Effector CD8-positive, alpha-beta T cell (primary cell): Measurements from ENCODE around the gene ACVR1B.

ENCODE experiments used
- DNase-seq: peaks from one replicate; lab custom pipeline; 2025; lab: John Stamatoyannopoulos, UW

Gene ACVR1B

GRCh38 chr12:51942501-51943000 is 8.9 kb upstream of the ACVR1B start:
- DNase-seq: no peak

DNA sequence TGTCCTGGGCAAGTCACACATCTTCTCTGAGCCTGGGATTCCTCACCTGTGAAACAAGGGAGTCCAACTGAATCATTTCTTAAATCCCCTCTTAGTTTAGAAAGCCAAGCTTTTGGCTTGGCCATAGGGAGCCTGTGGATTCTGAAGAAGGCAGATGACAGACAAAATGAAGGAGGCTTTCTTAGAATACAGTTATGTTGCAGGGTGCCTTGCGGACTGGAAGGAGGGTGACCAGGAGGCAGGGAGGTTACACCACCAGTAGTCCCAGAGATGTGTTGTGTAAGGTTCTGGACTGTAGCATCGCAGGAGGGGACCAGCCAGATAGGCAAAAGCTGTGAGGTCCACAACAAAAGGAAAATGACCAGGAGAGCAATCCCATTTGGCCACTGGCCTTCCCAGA is 8.2 kb upstream of the ACVR1B start:
- DNase-seq: no peak

DNA sequence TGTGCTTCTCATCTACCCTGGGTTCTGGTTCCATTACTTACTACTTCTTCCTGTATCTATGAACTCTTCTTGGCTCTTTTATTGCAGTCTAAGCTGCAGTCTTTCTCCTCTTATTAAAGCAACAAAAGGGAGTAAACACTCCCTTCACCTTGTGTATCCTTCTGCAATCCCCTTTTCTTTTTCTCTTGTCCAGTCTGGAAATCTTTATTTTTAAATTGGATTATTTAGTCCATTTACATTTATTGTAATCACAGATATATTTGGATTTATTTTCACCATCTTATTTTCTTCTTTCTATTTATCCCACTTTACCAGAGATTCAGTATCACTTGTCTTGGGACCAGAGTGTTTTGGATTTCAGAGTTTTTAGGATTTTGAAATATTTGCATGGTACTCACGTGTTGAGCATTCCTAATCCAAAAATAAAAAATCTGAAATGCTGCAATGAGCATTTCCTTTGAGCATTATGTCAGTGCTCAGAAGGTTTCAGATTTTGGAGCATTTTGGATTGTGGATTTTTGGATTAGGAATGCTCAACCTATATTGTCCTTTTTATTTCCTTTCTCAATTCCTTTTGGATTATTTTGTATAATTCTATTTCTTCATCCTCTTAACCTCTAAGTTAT is 6.8 kb upstream of the ACVR1B start:
- DNase-seq: no peak

GRCh38 chr12:51947246-51947996 is 4.1 kb upstream of the ACVR1B start:
- DNase-seq: no peak

DNA sequence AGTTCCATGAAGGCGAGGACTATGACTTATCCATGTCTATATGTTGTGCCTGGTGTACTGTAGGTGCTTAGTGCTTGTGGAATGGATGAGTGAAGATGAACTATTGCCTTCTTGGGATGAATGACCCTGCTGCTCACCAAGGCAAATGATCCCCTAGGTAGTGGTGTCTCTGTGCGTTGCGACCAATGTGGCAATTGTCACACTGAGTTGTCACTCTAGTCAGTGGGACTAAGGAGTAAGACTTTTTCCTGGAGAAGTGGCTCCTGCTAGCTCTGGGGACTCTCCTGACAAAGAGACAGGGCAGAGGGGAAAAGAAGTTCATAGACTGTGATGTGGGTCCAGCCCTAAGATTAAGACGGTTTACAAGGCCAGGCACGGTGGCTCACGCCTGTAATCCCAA is 3.4 kb upstream of the ACVR1B start:
- no peak for DNase-seq

DNA sequence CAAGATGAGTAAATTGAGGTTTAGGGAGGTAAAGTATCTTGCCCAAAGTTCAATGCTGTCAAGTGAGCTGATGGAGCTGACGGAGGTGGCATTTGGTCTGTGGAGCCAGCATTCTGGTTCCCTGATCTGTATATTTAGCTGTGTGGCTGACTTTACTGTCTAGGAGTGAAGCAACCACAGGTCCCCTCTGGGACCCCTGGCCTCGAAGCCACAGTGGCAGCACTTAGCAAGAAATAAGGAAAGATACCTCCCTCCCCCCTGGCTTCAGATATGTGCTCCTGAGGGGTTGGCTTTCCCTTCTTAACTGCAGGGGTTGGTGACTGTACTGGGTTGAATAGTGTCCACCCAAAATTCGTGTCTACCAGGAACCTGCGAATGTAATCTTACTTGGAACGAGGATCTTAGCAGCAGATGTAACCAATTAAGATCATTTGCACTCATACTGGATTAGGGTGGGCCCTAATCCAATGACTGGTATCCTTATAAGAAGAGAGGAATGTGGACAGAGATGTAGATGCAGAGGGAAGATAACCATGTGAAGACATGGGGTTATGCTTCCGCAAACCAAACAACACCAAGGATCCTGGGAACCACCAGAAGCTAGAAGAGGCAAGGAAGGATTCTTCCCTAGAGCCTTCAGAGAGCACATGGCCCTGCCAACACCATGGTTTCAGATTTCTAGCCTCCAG is 2.0 kb upstream of the ACVR1B start:
- DNase-seq: no peak

- no peak for DNase-seq
Observed at GRCh38 chr12:51950682-51951198, 759 bp upstream of the ACVR1B start.

- no peak for DNase-seq
Observed at GRCh38 chr12:51951843-51952722, 584 bp downstream of the ACVR1B start.

- no peak for DNase-seq
Observed at GRCh38 chr12:51953089-51953488, 1.6 kb downstream of the ACVR1B start.

DNA sequence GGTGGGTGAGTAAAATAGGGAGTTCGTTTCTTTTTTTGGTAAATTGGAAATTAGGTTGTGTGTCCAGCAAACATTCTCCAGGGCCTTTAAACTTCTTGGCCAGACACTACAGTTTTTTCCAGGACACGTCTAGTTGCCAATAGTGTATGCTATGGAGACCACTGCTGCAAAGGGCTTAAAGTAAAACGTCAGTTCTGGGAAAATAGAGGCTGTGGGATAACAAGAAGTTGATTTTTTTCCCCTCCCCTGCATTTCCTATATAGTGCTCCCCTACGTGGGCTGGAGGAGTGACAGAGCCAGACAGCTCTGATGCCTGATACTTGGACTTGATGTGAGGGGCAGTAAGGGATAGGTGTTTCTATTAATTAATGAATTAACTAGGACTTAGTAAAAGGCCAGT is 2.4 kb downstream of the ACVR1B start:
- no peak for DNase-seq

DNA sequence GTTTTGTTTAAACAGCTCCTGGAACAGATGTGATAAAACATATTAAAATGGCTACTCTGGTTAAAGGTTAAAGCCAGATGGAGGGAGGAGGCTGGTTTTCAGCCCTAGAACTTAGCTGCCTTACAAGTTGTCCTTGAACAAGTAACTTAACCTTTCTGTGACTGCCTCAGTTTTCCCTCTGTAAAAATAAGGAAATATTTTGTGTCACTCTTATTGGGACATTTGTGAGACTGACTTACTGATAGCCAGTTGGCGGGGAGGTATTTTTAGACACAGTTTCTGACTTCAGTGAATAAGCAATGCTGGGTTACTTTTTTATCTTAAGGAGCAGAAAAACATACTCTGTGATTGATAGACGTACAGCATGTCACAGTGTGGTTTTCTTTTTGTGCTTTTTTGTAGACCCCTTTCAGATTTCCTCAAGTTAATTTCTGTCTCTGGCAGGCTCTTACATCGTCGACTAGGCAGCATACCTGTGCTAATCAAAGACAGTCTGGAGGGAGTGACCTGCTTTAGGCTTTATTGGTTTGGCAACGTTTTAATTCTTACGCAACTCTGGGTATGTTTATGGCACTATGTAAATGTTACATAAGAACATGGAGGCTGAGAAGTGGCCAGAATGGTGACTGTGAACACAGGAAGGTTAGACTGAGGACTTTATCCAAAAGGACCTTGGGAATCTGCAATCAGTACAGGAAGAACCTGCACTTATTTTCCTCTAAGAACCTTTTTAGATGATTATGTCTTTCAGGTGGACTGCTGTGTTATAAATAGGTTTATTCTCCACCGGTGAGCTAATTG is 3.3 kb downstream of the ACVR1B start:
- DNase-seq: no peak

DNA sequence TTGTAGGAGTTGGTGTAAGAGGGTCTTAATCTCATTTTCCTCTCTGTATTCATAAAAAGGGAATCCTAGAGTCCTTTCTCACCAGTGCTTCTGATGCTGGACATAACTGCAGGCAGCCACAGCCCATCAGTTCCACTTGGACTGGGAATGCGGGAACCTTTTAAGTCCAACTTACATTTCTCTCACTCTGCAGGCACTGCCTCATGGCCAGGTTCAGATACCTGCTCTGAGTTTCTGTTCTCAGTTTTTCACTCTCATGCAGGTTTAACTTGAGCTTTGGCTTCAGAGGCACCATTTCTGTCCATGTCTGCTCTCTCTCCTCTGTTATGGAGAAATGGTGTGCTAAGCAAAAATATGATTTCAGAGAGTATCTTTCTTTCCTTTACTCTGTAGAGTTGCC is 4.2 kb downstream of the ACVR1B start:
- DNase-seq: no peak

GRCh38 chr12:51958542-51958941 is 7.0 kb downstream of the ACVR1B start:
- no peak for DNase-seq

DNA sequence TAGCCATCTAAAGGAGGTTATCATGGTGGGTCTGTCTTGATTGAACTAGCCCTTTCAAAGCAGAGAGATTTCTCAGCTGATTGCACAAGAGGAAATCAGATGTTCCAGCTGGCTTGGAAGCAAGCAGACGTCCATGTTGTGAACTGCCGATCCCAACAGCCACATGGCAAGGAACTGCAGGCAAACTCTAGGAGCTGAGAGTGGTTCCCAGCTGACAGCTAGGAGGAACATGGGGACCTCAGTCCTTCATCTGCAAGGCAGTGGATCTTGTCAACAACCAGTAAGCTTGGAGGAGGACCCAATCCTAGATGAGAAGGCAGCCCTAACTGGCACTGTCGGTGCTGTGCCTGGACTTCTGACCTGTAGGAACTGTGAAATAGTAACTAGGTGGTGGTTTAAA is 7.7 kb downstream of the ACVR1B start:
- no peak for DNase-seq

DNA sequence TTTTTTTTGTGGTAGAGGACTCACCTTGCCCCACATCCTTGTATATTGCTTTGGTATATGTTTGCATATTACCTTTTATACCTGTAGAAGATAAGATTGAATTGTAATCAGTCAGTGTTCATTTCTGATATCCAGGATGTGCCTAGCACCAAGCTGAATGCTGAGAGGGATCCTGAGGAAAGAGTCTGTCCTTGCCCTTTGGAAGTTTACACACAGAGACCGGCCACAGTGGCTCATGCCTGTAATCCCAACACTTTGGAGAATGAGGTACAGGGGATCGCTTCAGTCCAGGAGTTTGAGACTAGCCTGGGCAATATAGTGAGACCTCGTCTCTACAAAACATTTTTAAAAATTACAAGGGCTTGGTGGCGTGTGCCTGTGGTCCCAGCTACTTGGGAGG is 8.4 kb downstream of the ACVR1B start:
- DNase-seq: no peak

- no peak for DNase-seq
Observed at GRCh38 chr12:51960488-51960887, 9.0 kb downstream of the ACVR1B start.

- DNase-seq: no peak
Observed at GRCh38 chr12:51960890-51961289, 9.4 kb downstream of the ACVR1B start.

DNA sequence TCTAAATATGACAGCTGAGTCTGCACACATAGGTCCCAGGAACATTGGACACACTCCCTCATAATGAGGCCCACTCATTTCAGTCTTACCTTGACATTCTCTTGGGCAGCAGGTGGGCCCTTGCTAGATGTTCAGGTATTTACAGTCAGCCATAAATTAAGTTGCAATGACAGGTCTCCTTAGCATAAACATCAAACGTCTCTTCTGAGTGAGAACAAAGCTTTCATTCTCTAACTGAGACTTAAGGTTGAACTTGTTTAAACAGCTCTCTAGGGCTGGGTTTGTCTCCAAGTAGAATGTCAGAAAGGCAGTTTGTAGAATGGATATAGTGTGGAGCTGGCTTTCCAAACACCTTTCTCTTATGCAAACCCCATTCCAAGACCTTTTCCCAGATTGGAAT is 10.3 kb downstream of the ACVR1B start:
- DNase-seq: no peak

GRCh38 chr12:51962737-51963136 is 11.2 kb downstream of the ACVR1B start:
- no peak for DNase-seq

DNA sequence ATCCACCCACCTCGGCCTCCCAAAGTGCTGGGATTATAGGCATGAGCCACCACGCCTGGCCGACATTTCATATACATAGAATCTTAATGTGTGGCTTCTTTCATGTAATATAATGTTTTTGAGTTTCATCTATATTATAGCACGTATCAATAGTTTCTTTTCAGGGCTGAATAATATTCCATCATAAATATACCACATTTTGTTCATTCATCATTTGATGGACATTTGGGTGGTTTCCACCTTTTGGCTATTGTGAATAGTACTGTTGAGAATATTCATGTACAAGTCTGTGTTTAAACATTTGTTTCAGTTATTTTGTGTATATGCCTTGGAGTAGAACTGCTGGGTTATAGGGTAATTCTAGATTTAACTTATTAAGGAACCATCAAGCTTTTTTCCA is 12.0 kb downstream of the ACVR1B start:
- DNase-seq: no peak

GRCh38 chr12:51969643-51970042 is 18.1 kb downstream of the ACVR1B start:
- DNase-seq: no peak
